ENCODE measurements around the gene PDIA5. TPM values are rescaled to one million over a fixed set of nuclear protein-coding genes. Genes with fewer than 3 reads are reported as not detected.
A peak's percentile ranks its signal among the peaks of the same experiment; 100 is the strongest.

Gene PDIA5
- total and polyA plus RNA-seq, 11 donors: 3.3 to 16.3 (median 6.4) TPM

GRCh38 chr3:123188058-123188457, 121.2 kb downstream of the PDIA5 start:
- no peak overlapping the region for H3K27ac ChIP-seq
- ATAC-seq: no peak
- intact Hi-C loops (cut with DNase I): no loop called here
- no peak for TF ChIP-seq POLR2A (IDR thresholded peaks at IDR 0.05)
- no peak for TF ChIP-seq CTCF (IDR thresholded peaks at IDR 0.05)
- H3K9me3 ChIP-seq: no peaks in the 10 kb centered on the region
- H3K27me3 ChIP-seq: no peaks in the 10 kb centered on the region
- WGBS, 4 donors: 80 to 97% (median 95%) methylated on average over 6 of the region's 6 CpGs
- no peaks in the 10 kb centered on the region for H3K36me3 ChIP-seq
- no peak overlapping the region for H3K4me3 ChIP-seq
- H3K4me1 ChIP-seq: no peaks in the 10 kb centered on the region
- DNase-seq: no peak

GRCh38 chr3:123193448-123194101, 126.8 kb downstream of the PDIA5 start:
- Histone ChIP-seq H3K27ac (peak overlapping the region in 8 of 12 donors; percentile 1 to 73 (median 58)), H3K9me3 (peaks cover 0 to 8% (median 0%) of the 10 kb centered on the region in 12 donors), H3K4me1 (peaks cover 0 to 8% (median 0%) of the 10 kb centered on the region in 12 donors), H3K36me3 (no peaks in the 10 kb centered on the region), H3K27me3 (no peaks in the 10 kb centered on the region), H3K4me3 (no peak overlapping the region)
- WGBS, 4 donors: 65 to 78% (median 73%) methylated on average over 5 of the region's 5 CpGs
- ATAC-seq: peak; percentile 38 to 74 (median 54)
- DNase-seq: no peak
- TF ChIP-seq CTCF (IDR thresholded peaks at IDR 0.05) (no peak), POLR2A (IDR thresholded peaks at IDR 0.05) (no peak)
- intact Hi-C loops (cut with DNase I): loop anchor here in 1 of 10 donors (10.0 kb wide), 1 partner anchor 249 kb away; no protein-coding TSS in a partner anchor

- DNase-seq (peak in 1 of 5 donors; percentile 16), ATAC-seq (peak in 2 of 4 donors; percentile 39 to 41)
- Histone ChIP-seq H3K27ac (no peak overlapping the region), H3K9me3 (peaks cover 0 to 10% (median 0%) of the 10 kb centered on the region in 12 donors), H3K4me1 (peaks cover 0 to 8% (median 0%) of the 10 kb centered on the region in 12 donors), H3K36me3 (no peaks in the 10 kb centered on the region), H3K27me3 (no peaks in the 10 kb centered on the region), H3K4me3 (no peak overlapping the region)
- 38 to 52% (median 48%) methylated on average over 10 of the region's 10 CpGs for WGBS, 4 donors
- TF ChIP-seq POLR2A (IDR thresholded peaks at IDR 0.05) (no peak), CTCF (IDR thresholded peaks at IDR 0.05) (peak in 8 of 12 donors; percentile 8 to 47 (median 24))
- intact Hi-C loops (cut with DNase I): loop anchor here in 1 of 10 donors (10.0 kb wide), 1 partner anchor 250 kb away; no protein-coding TSS in a partner anchor
Observed at GRCh38 chr3:123194552-123194951, 127.7 kb downstream of the PDIA5 start.

GRCh38 chr3:123198372-123198771, 131.5 kb downstream of the PDIA5 start:
- no peaks in the 10 kb centered on the region for H3K27me3 ChIP-seq
- TF ChIP-seq CTCF (IDR thresholded peaks at IDR 0.05) (no peak), POLR2A (IDR thresholded peaks at IDR 0.05) (no peak)
- no peak overlapping the region for H3K4me3 ChIP-seq
- no peak for DNase-seq
- WGBS, 4 donors: 81 to 97% (median 96%) methylated on average over 1 of the region's 1 CpG
- H3K27ac ChIP-seq: no peak overlapping the region
- intact Hi-C loops (cut with DNase I): loop anchor here in 1 of 10 donors (10.0 kb wide), 1 partner anchor 254 kb away; no protein-coding TSS in a partner anchor
- H3K4me1 ChIP-seq: peaks cover 0 to 23% (median 11%) of the 10 kb centered on the region in 12 donors
- ATAC-seq: no peak
- H3K36me3 ChIP-seq: no peaks in the 10 kb centered on the region
- peaks cover 0 to 10% (median 0%) of the 10 kb centered on the region in 12 donors for H3K9me3 ChIP-seq

Data from heart left ventricle (tissue), 16 donors.